WTC11 (cell line): ENCODE data around the gene TNFRSF4. TPM values are rescaled to one million over a fixed set of nuclear protein-coding genes. Genes with fewer than 3 reads are reported as not detected.

ENCODE experiments used
- ATAC-seq: fragments of 200-7000 bp; cut with Tn5 transposase; 2 replicates; pipeline ENCODE4 v1.10.0; 2021; ENCODE audit warnings: mild to moderate bottlenecking, moderate library complexity
- CTCF ChIA-PET: fragments of 300-600 bp; sonication (Branson Sonifier 250); formaldehyde crosslinking; loops from one replicate; lab custom pipeline; 2021; ENCODE audit warnings: antibody characterized with exemption; lab: Charles Lee
- POLR2A ChIA-PET: fragments of 350-600 bp; sonication (Branson Sonifier 250); formaldehyde crosslinking; loops from one replicate; lab custom pipeline; 2021; ENCODE audit warnings: antibody characterized with exemption; lab: Charles Lee
- DNase-seq: peaks from one replicate; pipeline ENCODE4 v3.0.0; 2021; ENCODE audit warnings: low spot score
- H3K27ac Mint-ChIP-seq: 2 replicates; pipeline ENCODE4 v1.8.0; 2021; ENCODE audit warnings: mixed read lengths
- H3K27me3 Mint-ChIP-seq: 2 replicates; pipeline ENCODE4 v1.8.0; 2021; ENCODE audit warnings: low read depth, mild to moderate bottlenecking, moderate library complexity, mixed read lengths
- H3K36me3 Mint-ChIP-seq: 2 replicates; pipeline ENCODE4 v1.8.0; 2021; ENCODE audit warnings: mixed read lengths
- H3K4me1 Mint-ChIP-seq: 2 replicates; pipeline ENCODE4 v1.8.0; 2022; ENCODE audit warnings: mixed read lengths
- H3K4me3 Mint-ChIP-seq: 2 replicates; pipeline ENCODE4 v1.8.0; 2021; ENCODE audit warnings: mild to moderate bottlenecking, moderate library complexity, mixed read lengths
- H3K9me3 Mint-ChIP-seq: 2 replicates; pipeline ENCODE4 v1.8.0; 2021; ENCODE audit warnings: mixed read lengths
- AFF4 ChIP-seq: sonication (generic); formaldehyde crosslinking; IDR thresholded peaks from 2 replicates; pipeline ENCODE4 v1.8.1; 2023; ENCODE audit warnings: mild to moderate bottlenecking, missing genetic modification reagents, borderline replicate concordance
- AR ChIP-seq: fragments of 250-450 bp; sonication (Bioruptor Pico); IDR thresholded peaks from 2 replicates; pipeline ENCODE4 v1.9.0; 2021; ENCODE audit warnings: mild to moderate bottlenecking
- ATF1 ChIP-seq: sonication (generic); formaldehyde crosslinking; IDR thresholded peaks from 2 replicates; pipeline ENCODE4 v1.8.1; 2023; ENCODE audit warnings: mild to moderate bottlenecking, moderate library complexity, missing genetic modification reagents
- CREB1 ChIP-seq: sonication (generic); formaldehyde crosslinking; IDR thresholded peaks from 2 replicates; pipeline ENCODE4 v1.8.0; 2023; ENCODE audit warnings: mild to moderate bottlenecking, missing genetic modification reagents
- EMX1 ChIP-seq: fragments of 250-450 bp; sonication (Bioruptor Pico); IDR thresholded peaks from 2 replicates; pipeline ENCODE4 v1.8.0; 2021; ENCODE audit warnings: mild to moderate bottlenecking
- GRHL2 ChIP-seq: fragments of 250-450 bp; sonication (Bioruptor Pico); IDR thresholded peaks from 2 replicates; pipeline ENCODE4 v1.8.0; 2022; ENCODE audit warnings: mild to moderate bottlenecking, moderate library complexity; ENCODE audit not compliant: insufficient replicate concordance, severe bottlenecking
- HMGA2 ChIP-seq: fragments of 250-450 bp; sonication (Bioruptor Pico); IDR thresholded peaks from 2 replicates; pipeline ENCODE4 v1.4.0; 2021; ENCODE audit warnings: mild to moderate bottlenecking, moderate library complexity
- HMGXB4 ChIP-seq: sonication (generic); formaldehyde crosslinking; IDR thresholded peaks from 2 replicates; pipeline ENCODE4 v1.8.1; 2023; ENCODE audit warnings: mild to moderate bottlenecking, moderate library complexity, missing genetic modification reagents
- NFYB ChIP-seq: sonication (generic); formaldehyde crosslinking; conservative IDR thresholded peaks from 2 replicates; pipeline ENCODE4 v1.8.0; 2022; ENCODE audit warnings: low read depth, missing genetic modification reagents
- TEAD1 ChIP-seq: sonication (generic); formaldehyde crosslinking; IDR thresholded peaks from 2 replicates; pipeline ENCODE4 v1.8.0; 2022; ENCODE audit warnings: mild to moderate bottlenecking, missing genetic modification reagents
- TEAD4 ChIP-seq: sonication (generic); formaldehyde crosslinking; IDR thresholded peaks from 2 replicates; pipeline ENCODE4 v1.8.0; 2022; ENCODE audit warnings: mild to moderate bottlenecking, missing genetic modification reagents
- ZBTB21 ChIP-seq: sonication (generic); formaldehyde crosslinking; IDR thresholded peaks from 2 replicates; pipeline ENCODE4 v1.8.1; 2023; ENCODE audit warnings: mild to moderate bottlenecking, missing genetic modification reagents, borderline replicate concordance
- ZNF138 ChIP-seq: sonication (generic); formaldehyde crosslinking; conservative IDR thresholded peaks from 2 replicates; pipeline ENCODE4 v1.8.1; 2022; ENCODE audit warnings: mild to moderate bottlenecking, moderate library complexity, missing genetic modification reagents
- ZNF263 ChIP-seq: sonication (generic); formaldehyde crosslinking; IDR thresholded peaks from 2 replicates; pipeline ENCODE4 v1.8.1; 2022; ENCODE audit warnings: low read depth, mild to moderate bottlenecking, moderate library complexity, missing genetic modification reagents
- ZNF396 ChIP-seq: fragments of 250-450 bp; sonication (Bioruptor Pico); IDR thresholded peaks from 2 replicates; pipeline ENCODE4 v1.8.0; 2021; ENCODE audit warnings: mild to moderate bottlenecking, moderate library complexity, borderline replicate concordance
- ZNF416 ChIP-seq: fragments of 250-450 bp; sonication (Bioruptor Pico); IDR thresholded peaks from 2 replicates; pipeline ENCODE4 v1.9.0; 2021; ENCODE audit warnings: mild to moderate bottlenecking, inconsistent platforms
- ZSCAN18 ChIP-seq: fragments of 250-450 bp; sonication (Bioruptor Pico); IDR thresholded peaks from 2 replicates; pipeline ENCODE4 v2.1.2; 2022; ENCODE audit warnings: mild to moderate bottlenecking, moderate library complexity
- total RNA-seq: library from RNA; stranded (reverse); gene quantifications from 3 replicates; pipeline ENCODE4 v1.2.3, GENCODE V29; 2021

The TNFRSF4 gene
- total RNA-seq, 1 experiment from 2014 or later: 0.33 TPM

GRCh38 chr1:1170215-1171091 is 43.5 kb downstream of the TNFRSF4 start:
- ChIA-PET POLR2A (interaction anchor here (1.4 kb wide), 2 partner anchors 8 to 130 kb away, joined by 3 read pairs; no protein-coding TSS in a partner anchor), CTCF (interaction anchor here (0.5 to 1.4 kb wide), 5 partner anchors 13 to 168 kb away, joined by 3 to 5 read pairs (median 4); no protein-coding TSS in a partner anchor)
- Mint-ChIP-seq H3K27ac (no peak overlapping the region), H3K9me3 (no peaks in the 10 kb centered on the region), H3K27me3 (peaks cover 10% of the 10 kb centered on the region), H3K4me3 (no peak overlapping the region), H3K4me1 (peaks cover 7% of the 10 kb centered on the region; the same call in 1 of the 2 replicates), H3K36me3 (no peaks in the 10 kb centered on the region)
- TF ChIP-seq AFF4 (CRISPR knock-in tag) (no peak), HMGXB4 (CRISPR knock-in tag) (0 out of 2 replicates have a peak, but pooled peaks have one; percentile 47), NFYB (no peak), ZNF263 (CRISPR knock-in tag) (peak; percentile 76), EMX1 (CRISPR knock-in tag) (no peak), AR (CRISPR knock-in tag) (no peak), HMGA2 (CRISPR knock-in tag) (no peak), TEAD4 (CRISPR knock-in tag) (no peak), ZNF138 (CRISPR knock-in tag) (no peak)
- ATAC-seq (no peak), DNase-seq (peak; percentile 10)

GRCh38 chr1:1169429-1170214 is 44.3 kb downstream of the TNFRSF4 start:
- no peak overlapping the region for H3K27ac Mint-ChIP-seq
- CTCF ChIA-PET: interaction anchor here (1.1 to 1.2 kb wide), 2 partner anchors 12 to 47 kb away, joined by 4 to 5 read pairs; no protein-coding TSS in a partner anchor
- POLR2A ChIA-PET: no interaction called here

More at GRCh38 chr1:1169429-1170214, 44.3 kb downstream of the TNFRSF4 start:
- Mint-ChIP-seq H3K36me3 (no peaks in the 10 kb centered on the region), H3K27me3 (peaks cover 5% of the 10 kb centered on the region), H3K4me1 (peaks cover 7% of the 10 kb centered on the region; the same call in 1 of the 2 replicates), H3K4me3 (no peak overlapping the region), H3K9me3 (no peaks in the 10 kb centered on the region)
- peak; percentile 13 for DNase-seq
- no peak for ATAC-seq
- TF ChIP-seq ZNF416 (CRISPR knock-in tag): no peak
- TF ChIP-seq ZSCAN18 (CRISPR knock-in tag): no peak
- no peak for TF ChIP-seq HMGXB4 (CRISPR knock-in tag)
- TF ChIP-seq TEAD1 (CRISPR knock-in tag): no peak
- no peak for TF ChIP-seq ZBTB21 (CRISPR knock-in tag)
- no peak for TF ChIP-seq ATF1 (CRISPR knock-in tag)
- no peak for TF ChIP-seq GRHL2 (CRISPR knock-in tag)
- no peak for TF ChIP-seq CREB1 (CRISPR knock-in tag)
- TF ChIP-seq ZNF396 (CRISPR knock-in tag): no peak
